Osteoblast (primary cell): ENCODE results near the gene AMBP. TPM values are rescaled to one million over a fixed set of nuclear protein-coding genes. Genes with fewer than 3 reads are reported as not detected.

ENCODE experiments used
- DNase-seq: peaks from one replicate; pipeline ENCODE4 v3.0.0; 2011; ENCODE audit warnings: low spot score, mixed read lengths; ENCODE audit not compliant: insufficient read length; ENCODE audit errors: missing footprints
- H2AFZ ChIP-seq: 2 replicates; pipeline ENCODE4 v1.6.0; 2011; ENCODE audit warnings: mild to moderate bottlenecking, low read length
- H3K27ac ChIP-seq: 2 replicates; pipeline ENCODE4 v1.5.1; 2011; ENCODE audit warnings: mild to moderate bottlenecking, low read depth, low read length, moderate library complexity
- H3K27me3 ChIP-seq: 2 replicates; pipeline ENCODE4 v1.6.0; 2012; ENCODE audit warnings: mild to moderate bottlenecking, control low read depth, inconsistent platforms, low read length, moderate library complexity; ENCODE audit not compliant: insufficient read depth
- H3K36me3 ChIP-seq: 2 replicates; pipeline ENCODE4 v1.5.1; 2011; ENCODE audit warnings: mild to moderate bottlenecking, low read length, control low read depth, moderate library complexity; ENCODE audit not compliant: insufficient read depth
- H3K4me1 ChIP-seq: 2 replicates; pipeline ENCODE4 v1.5.1; 2011; ENCODE audit warnings: mild to moderate bottlenecking, low read length, control low read depth, moderate library complexity; ENCODE audit not compliant: insufficient read depth
- H3K4me2 ChIP-seq: 2 replicates; pipeline ENCODE4 v1.6.0; 2011; ENCODE audit warnings: mild to moderate bottlenecking, low read length; ENCODE audit not compliant: insufficient read depth
- H3K4me3 ChIP-seq: fragments of 200-600 bp; sonication (generic); 3 replicates; pipeline ENCODE4 v1.5.1; 2012; ENCODE audit warnings: mild to moderate bottlenecking, low read length, inconsistent platforms; ENCODE audit not compliant: insufficient read depth
- H3K79me2 ChIP-seq: 2 replicates; pipeline ENCODE4 v1.6.0; 2012; ENCODE audit warnings: mild to moderate bottlenecking, low read length, control low read depth, inconsistent platforms; ENCODE audit not compliant: insufficient read depth
- H3K9me3 ChIP-seq: 2 replicates; pipeline ENCODE4 v1.5.1; 2011; ENCODE audit warnings: low read depth, low read length, control low read depth
- H4K20me1 ChIP-seq: 2 replicates; pipeline ENCODE4 v1.6.0; 2012; ENCODE audit warnings: mild to moderate bottlenecking, low read length, control low read depth; ENCODE audit not compliant: insufficient read depth
- CTCF ChIP-seq: IDR thresholded peaks from 2 replicates; pipeline ENCODE4 v1.5.1; 2011; ENCODE audit warnings: mild to moderate bottlenecking, low read depth, low read length, moderate library complexity; ENCODE audit errors: extremely low read depth
- total RNA-seq: library from RNA; depleted of rRNA; stranded (reverse); fragments of >200 nt; gene quantifications from 2 replicates; pipeline ENCODE4 v1.2.3, GENCODE V29; 2012

AMBP gene
- total RNA-seq, 1 donor, result not detected

GRCh38 chr9:114059047-114059803, 18.9 kb downstream of the AMBP start:
- peak; percentile 75 for DNase-seq
- Histone ChIP-seq H3K4me3 (no peak overlapping the region), H3K27me3 (peaks cover 3% of the 10 kb centered on the region), H3K4me2 (no peak overlapping the region), H3K36me3 (no peaks in the 10 kb centered on the region), H3K27ac (no peak overlapping the region), H2AFZ (no peak overlapping the region), H3K4me1 (peaks cover 6% of the 10 kb centered on the region), H3K9me3 (no peaks in the 10 kb centered on the region), H4K20me1 (no peaks in the 10 kb centered on the region), H3K79me2 (no peaks in the 10 kb centered on the region)
- TF ChIP-seq CTCF, result no peak

DNA sequence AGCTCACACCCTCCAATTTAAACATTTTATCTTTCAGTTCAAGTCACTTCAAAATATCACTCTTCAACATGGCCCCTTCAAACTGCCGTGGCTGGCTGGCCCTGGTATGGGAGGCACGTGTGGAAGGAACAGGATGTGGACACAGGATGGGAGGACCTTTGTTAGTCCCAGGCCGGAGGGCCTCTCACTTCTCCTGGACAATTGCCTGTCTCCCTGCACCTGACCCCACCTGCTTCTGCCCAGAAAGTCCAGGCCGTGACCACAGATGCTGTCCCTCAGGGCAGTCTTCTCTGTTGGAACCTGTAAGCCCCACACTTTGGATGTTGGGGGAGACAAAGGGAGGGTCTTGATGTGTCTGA, 19.4 kb downstream of the AMBP start:
- no peak for TF ChIP-seq CTCF
- H3K9me3 ChIP-seq, result no peaks in the 10 kb centered on the region
- peak; percentile 6 for DNase-seq
- H3K4me2 ChIP-seq, result no peak overlapping the region
- H3K36me3 ChIP-seq, result no peaks in the 10 kb centered on the region
- no peaks in the 10 kb centered on the region for H3K79me2 ChIP-seq
- H3K4me3 ChIP-seq, result no peak overlapping the region
- no peak overlapping the region for H2AFZ ChIP-seq
- no peaks in the 10 kb centered on the region for H3K27me3 ChIP-seq
- peaks cover 6% of the 10 kb centered on the region for H3K4me1 ChIP-seq
- H4K20me1 ChIP-seq, result no peaks in the 10 kb centered on the region
- H3K27ac ChIP-seq, result no peak overlapping the region

DNA sequence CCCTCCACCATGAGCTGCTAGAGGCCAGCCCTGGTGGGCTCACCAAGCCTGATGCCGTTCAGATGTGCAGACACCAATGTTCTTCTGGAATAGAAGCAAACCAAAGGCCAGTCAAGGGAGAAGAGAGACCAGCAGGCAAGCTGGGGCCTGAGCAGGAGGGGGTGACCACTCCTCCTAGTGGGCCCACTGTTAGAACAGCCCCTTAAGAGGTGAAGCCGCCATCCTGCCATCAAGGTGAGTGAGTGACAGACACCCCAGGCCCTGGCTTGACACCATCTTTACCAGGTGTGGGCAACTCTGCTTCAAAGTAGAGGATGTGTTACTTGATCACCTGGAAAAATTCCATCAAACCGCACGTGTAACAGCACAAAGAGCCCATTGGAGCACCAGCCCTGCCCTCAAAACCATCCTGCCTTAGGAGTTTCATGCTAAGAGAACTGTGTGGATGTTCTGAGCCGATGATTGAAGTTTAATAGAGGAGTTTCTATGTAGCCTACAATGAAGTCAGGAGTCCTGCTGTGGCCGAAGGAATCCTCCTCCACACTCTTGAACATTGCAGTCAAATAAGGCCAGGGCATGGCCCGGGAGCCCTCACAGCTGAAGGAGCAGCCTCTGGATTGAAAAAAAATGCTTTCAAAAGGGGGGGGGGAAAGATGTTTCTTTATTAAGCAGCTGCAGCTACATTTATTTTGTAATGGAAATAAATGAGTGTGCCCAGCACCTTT, 20.8 kb downstream of the AMBP start:
- TF ChIP-seq CTCF, result no peak
- peaks cover 2% of the 10 kb centered on the region for H3K36me3 ChIP-seq

DNA sequence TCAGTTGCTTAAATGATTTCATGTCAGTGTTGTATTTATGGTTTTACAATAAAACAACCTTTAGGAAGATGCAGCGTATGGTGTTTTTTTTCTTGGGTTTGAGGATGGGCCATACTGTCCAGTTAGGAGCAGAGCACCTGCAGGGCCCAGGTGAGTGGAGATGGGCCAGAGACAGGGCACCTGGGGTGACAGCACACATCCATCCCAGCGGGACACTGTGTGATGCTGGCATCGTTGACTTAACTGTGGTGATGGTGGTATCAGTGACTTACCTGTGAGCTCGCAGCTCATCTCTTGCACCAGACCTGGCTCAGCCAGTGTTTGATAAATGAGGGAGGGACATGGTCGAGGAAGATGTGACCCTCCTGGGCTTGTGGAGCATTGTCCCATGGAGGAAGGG, 21.6 kb downstream of the AMBP start:
- no peaks in the 10 kb centered on the region for H3K79me2 ChIP-seq
- H3K4me1 ChIP-seq, result peaks cover 6% of the 10 kb centered on the region
- peaks cover 2% of the 10 kb centered on the region for H3K36me3 ChIP-seq
- TF ChIP-seq CTCF, result no peak
- no peak overlapping the region for H3K4me2 ChIP-seq
- H4K20me1 ChIP-seq, result no peaks in the 10 kb centered on the region
- no peaks in the 10 kb centered on the region for H3K9me3 ChIP-seq
- H3K27me3 ChIP-seq, result no peaks in the 10 kb centered on the region
- no peak overlapping the region for H3K4me3 ChIP-seq
- H3K27ac ChIP-seq, result no peak overlapping the region
- DNase-seq, result no peak
- no peak overlapping the region for H2AFZ ChIP-seq

More for the DNA sequence above, 20.8 kb downstream of the AMBP start:
- Histone ChIP-seq H2AFZ (no peak overlapping the region), H3K27ac (no peak overlapping the region), H3K4me2 (no peak overlapping the region), H3K4me1 (peaks cover 6% of the 10 kb centered on the region), H4K20me1 (no peaks in the 10 kb centered on the region), H3K9me3 (no peaks in the 10 kb centered on the region), H3K4me3 (no peak overlapping the region), H3K27me3 (no peaks in the 10 kb centered on the region), H3K79me2 (no peaks in the 10 kb centered on the region)
- peak; percentile 14 for DNase-seq
